T-helper 2 cell (primary cell): ENCODE results near the gene EIF2A.
"Not testable (repeated sequence)": the region's sequence is repeated elsewhere in the genome, so short reads cannot be mapped to it uniquely, and the experiment has no call there.

Experiments
- DNase-seq, 5 experiments: peaks; one replicate each; pipeline versions ENCODE4 v3.0.0 to v3.0.0-alpha.2; 2012 to 2022

The EIF2A gene

DNA sequence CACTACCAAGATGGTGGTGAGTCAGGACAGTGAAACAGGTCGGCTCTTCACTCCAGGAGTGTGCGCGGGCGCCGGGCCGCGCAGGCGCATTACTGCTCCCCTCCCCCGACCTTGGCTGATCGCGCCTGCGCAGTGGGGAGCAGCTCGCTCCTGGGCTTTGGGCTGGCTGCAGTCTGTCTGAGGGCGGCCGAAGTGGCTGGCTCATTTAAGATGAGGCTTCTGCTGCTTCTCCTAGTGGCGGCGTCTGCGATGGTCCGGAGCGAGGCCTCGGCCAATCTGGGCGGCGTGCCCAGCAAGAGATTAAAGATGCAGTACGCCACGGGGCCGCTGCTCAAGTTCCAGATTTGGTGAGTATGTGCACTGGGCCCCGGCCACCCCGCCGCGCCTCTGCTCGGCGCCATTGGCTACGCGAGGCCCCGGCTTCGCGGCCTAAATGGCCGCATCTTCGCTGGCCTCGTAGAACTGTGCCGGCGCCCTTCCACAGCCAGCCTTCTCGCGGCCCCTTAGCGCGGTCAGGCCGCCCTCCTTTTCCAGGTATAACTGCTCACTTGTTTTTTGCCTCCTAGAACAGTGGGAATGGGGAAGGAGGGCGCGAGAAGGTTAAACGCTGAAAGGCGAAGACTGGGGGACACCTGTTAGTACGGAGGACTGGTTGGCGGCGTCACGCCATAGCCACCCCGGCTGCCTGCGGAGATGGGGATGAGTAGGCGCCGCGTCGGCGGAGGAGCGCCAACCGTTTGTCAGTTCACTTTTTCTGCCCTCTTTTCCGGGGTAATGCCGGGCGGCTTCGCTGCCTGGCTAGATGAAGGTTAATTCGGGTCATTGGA is 56.8 kb downstream of the EIF2A start, which contains the start of gene SELENOT:
Gene SELENOT, plus strand, starts transcription at position 169 of the 827 bp plus-strand sequence. Its CDS starts 42 bp downstream, at position 211.
- DNase-seq: peak; percentile 86 to 96 (median 92)

DNA sequence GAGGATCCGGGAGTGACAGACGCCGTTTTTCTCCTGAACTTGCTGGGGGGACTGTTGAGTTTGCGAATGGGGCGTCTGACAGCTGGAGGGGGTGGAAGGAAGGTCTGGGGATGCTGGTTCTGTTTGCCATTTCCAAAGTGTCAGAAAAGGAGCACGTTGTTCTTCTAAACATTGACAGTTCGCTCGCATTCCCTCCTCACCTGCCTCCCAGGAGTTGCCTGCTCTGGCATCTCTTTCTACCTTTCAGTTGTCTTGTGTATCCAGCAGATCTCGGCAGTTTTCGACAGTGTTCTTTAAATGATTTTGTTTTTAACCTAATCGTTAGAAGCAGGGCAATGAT is 57.4 kb downstream of the EIF2A start:
- DNase-seq: no peak

GRCh38 chr3:150605998-150606641 is 59.5 kb downstream of the EIF2A start:
- DNase-seq: no peak

DNA sequence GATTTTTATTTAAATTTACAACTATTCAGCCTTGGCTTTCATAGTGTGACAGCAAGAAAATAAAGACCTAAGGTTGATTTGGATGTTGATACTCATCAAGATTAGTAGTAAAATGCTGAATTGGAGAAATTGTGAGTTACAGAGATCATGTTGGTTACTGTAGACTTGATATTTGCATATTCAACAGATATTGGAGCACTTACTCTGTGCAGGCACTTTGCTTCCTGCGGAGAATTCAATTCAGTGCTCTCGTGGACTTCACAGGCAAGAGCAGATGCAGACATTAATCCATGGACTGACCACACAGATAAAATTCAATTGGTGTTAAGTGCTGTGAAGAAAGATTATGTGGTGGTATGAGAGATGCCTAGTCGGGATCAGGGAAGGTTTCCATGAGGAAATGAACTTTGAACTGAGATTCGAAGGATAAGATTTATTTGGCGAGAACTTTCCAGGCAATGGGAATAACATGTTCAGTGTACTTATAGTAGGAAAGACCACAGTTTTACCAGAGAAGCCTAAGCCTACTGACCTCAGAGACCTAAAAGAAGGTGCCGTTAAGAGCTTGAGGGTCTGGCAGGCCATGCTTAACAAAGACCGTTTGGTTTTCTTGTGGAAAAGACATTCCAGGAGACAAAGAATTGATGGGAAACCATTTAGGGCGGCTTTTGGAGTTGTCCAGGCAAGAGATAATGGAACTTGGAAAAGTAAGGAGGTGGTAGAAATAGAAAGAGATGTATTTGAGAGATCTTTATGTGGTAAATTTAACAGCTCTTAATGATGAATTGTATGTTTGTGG is 60.9 kb downstream of the EIF2A start:
- no peak for DNase-seq

DNA sequence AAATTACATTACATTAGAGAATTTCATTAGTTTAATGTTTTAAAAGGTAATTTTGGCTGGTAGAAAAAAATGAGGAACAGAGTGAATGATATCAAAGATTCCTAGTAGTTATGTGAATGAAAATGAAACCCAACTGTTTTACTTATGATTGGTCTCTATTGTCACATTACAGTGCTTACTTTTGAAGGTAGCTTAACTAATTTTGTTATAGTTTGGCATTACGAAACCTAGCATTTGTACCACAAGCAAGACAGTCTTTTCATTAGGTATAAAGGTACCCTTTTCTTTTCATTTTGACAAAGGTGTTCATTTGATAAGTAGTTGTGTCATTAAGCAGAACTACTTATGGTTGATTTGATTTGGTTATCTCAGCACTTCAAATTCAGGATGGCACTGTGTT is 63.4 kb downstream of the EIF2A start:
- no peak for DNase-seq

GRCh38 chr3:150610785-150611184 is 64.2 kb downstream of the EIF2A start:
- DNase-seq: no peak

DNA sequence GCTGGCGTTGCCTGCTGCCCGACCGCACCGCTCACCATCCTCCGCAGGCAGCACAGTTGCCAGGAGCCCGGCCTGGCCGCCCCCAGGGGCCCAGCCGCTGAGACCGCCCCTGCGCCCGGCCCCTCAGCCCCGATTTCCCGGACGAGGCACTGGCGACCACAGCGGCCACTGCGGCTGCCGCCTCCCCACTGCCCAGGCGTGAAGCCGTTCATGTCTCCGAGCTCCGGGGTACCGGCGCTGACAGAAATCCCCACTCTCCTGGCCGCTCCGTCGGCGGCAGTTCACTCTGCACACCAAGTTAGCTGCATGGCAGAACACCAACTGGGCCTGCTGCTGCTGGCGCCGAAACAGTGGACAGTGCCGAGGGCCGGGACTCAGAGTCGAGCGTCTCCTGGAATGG is 65.1 kb downstream of the EIF2A start:
- no peak for DNase-seq

- DNase-seq: peak in 1 of 5 experiments; percentile 62
These were observed 65.9 kb downstream of the EIF2A start for GRCh38 chr3:150612494-150612893.

- DNase-seq: peak in 1 of 5 experiments; percentile 44
These were observed 66.4 kb downstream of the EIF2A start for GRCh38 chr3:150613034-150613433.

- DNase-seq: peak in 1 of 5 experiments; percentile 79
These were observed 67.3 kb downstream of the EIF2A start for GRCh38 chr3:150613709-150614480.

DNA sequence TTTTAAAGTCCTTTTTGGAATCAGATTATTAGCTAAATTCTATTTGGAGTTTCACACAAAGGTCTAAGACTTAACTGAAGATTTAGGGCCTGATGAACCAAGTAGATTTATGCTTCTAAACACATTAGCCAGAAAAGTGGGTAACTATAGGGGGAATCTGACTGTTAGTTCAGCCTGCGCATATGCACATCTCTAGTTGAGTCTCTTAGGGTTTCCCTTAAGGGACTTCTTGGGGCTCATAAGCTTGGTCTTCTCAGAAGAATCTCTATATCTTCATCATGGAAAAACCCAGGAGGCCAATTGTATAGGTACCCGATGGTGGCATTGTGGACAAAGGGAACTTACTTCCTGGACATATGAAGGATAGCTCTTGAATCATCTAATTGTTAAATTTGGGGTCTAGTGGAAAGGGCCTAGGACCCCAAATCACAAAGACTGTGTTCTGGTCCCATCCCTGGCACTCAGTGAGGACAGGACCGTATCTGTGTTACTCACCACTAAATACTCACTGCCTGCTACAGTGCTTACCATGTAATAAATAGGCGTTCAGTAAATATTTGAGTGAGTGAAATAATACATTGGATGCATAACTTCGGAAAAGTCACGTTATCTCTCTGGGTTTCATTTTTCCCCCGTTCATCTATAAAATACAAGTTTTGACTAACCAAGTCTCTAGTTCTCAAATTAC is 73.6 kb downstream of the EIF2A start:
- no peak for DNase-seq

- not testable (repeated sequence) for DNase-seq
These were observed 76.4 kb downstream of the EIF2A start for GRCh38 chr3:150622955-150623354.

- DNase-seq: no peak
These were observed 77.4 kb downstream of the EIF2A start for GRCh38 chr3:150623945-150624344.

DNA sequence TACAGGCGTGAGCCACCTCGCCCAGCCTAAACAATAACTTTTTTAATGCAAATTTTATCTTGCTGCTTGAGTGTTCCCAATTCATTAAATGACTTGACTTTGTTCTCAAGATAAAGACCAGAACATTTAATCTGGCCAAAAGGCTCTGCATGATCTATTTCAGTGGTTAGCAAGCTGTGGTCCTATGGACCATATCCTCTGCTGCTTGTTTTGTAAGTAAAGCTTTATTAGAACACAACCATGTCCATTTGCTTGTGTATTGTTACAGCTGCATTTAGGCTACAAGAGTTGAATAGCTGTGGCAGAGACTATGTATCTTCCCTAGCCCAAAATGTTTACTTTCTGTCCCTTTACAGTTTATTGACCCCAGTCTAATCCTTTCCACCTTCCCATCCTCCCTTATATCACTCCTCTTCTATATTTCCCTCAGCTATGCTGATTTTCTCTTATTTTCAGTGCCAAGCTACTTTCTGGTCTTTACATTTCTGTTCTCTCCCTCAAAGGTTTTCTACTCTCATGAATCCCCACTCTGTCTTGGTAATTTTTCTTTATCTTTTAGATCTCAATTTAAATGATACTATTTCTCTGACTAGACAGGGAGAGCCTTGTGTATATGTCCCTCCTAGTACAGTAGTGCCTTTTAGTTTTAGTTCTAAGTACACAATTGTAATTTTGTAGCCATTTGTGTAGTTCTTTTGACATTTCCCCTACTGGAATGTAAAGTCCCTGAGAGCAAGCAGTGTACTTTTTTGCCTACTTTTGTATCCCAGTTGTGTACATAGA is 79.8 kb downstream of the EIF2A start:
- DNase-seq: no peak

DNA sequence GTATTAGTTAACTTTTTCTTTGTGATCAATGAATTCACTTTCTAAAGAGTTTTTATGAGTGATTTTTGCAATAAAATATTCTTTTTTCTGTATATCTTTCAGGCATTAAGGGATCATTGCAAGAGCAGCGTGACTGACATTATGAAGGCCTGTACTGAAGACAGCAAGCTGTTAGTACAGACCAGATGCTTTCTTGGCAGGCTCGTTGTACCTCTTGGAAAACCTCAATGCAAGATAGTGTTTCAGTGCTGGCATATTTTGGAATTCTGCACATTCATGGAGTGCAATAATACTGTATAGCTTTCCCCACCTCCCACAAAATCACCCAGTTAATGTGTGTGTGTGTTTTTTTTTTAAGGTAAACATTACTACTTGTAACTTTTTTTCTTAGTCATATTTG is 81.0 kb downstream of the EIF2A start:
- DNase-seq: no peak

DNA sequence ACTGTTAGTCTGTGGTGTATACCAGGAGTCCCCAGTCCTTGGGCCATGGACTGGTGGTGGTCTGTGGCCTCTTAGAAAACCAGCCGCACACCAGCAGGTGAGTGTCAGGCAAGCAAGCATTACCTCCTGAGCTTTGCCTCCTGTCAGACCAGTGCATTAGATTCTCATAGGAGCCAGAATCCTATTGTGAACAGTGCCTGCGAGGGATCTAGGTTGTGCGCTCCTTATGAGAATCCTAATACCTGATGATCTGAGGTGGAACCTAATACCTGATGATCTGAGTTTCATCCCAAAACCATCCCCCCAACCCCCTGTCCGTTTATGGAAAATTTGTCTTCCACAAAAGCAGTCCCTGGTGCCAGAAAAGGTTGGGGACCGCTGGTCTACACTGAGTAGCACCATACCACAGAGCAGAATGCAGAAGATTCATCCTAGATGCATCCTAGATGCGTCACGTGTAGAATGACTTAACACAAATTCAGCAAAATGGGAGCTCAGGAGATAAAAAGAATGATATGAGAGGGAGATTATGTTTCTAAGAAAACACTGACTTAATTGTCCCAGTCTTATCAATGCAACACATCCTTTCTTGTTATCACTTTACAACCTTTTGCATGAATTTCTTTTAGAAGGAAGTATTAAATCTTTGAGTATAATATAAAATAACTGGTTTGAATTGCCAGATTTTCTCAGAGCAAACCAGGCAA is 85.1 kb downstream of the EIF2A start:
- DNase-seq: no peak

DNA sequence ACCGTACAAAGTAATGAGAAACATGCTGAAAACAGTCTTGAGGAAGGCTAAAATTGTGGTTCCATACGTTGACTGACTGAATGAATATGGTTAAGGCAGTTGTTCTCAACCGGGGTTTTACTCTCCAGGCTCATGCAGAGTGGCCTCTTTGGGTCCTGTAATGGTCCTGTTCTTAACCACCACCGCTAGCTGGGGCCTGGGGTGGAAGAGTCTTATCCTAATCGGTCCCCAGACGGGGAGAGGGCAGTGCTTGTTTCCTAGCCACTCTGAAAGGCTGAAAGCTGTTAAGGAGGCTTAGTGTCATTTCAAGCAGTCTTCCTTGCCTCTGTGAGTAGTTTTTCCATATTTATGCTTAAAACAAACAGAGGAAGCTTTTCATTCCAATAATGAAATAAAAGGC is 88.5 kb downstream of the EIF2A start:
- no peak for DNase-seq

DNA sequence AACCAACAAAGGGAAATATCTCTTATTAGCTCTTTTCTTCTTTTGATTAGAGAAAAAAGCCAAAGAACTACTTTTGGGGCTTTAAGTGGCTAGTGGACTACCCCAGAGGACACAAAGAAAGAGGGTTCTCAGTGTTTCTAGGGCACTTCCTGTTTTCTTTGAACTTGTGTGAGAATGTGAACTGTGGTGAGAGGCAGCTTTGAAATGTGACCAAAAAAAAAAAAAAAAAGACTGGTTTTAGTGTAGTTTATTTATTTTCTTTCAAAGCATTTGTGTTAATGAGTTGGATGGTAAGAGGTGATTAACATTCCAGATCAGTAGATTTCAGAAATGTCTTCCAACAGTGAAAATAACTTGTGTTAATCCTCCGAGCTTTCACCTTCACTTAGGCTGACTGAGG is 88.9 kb downstream of the EIF2A start:
- DNase-seq: peak in 2 of 5 experiments; percentile 55 to 88
